ENCODE results near the gene PMM2.

GRCh38 chr16:8796469-8797363, 923 bp upstream of the PMM2 start:
- TF ChIP-seq EZH2 (IDR thresholded peaks at IDR 0.05; ENCODE audit: low read length, unreplicated experiment) (no peak), CTCF (conservative IDR thresholded peaks at IDR 0.05; ENCODE audit: low read depth, low read length) (no peak; the same call in 1 of the 2 replicates), EZH2phosphoT487 (IDR thresholded peaks at IDR 0.05; ENCODE audit: borderline replicate concordance, low read length) (no peak)
